CD4-positive, alpha-beta T cell treated with Interleukin-15 for 4 hours (primary cell): ENCODE data around the gene OR52R1.
"Not testable (repeated sequence)": the region's sequence is repeated elsewhere in the genome, so short reads cannot be mapped to it uniquely, and the experiment has no call there.

ENCODE experiments used
- DNase-seq: peaks from one replicate; pipeline ENCODE4 v3.0.0-alpha.2; 2020; ENCODE audit warnings: low spot score

OR52R1 gene

DNA sequence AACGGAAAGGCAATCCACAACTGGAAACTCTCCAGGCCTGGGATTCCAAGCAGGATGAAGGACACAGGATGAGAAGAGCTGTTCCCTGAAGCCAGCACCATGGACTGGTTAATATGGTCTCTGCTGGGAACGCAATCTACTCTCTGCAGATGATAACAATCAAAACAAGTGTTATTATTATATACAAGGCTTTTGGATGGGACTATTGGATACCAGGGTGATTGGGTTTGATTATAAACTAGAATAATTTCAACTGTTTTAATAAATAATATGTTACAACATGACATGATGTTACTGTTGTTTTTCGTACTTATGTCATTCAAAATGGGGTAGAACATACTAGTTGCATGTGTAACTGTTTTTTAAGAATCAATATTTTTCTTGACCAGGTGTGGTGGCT, at the start of gene OR52R1:
Gene OR52R1 (minus strand): TSS at position 101 of the 400 bp plus-strand sequence. CDS start 0 bp downstream, at position 101.
- DNase-seq, result no peak

DNA sequence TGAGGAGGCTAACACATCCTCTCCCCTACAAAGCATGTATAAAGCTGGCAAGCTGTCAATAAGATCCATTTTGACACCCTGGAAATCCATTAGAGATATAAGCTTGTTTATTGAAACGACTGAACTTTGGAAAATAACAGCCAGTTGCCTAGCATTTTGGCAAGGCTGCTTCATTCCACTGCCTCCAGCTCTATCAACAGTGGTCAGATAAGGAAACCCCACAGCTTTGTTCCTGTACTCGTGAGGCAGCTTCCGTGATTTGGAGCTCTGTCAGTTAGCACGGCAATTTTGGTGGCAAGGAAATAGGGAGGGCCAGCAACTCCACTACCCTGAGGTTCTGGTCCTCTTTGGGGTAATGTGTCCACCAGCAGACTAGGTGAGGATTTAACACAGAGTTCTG, 46.9 kb upstream of the OR52R1 start:
- no peak for DNase-seq

DNA sequence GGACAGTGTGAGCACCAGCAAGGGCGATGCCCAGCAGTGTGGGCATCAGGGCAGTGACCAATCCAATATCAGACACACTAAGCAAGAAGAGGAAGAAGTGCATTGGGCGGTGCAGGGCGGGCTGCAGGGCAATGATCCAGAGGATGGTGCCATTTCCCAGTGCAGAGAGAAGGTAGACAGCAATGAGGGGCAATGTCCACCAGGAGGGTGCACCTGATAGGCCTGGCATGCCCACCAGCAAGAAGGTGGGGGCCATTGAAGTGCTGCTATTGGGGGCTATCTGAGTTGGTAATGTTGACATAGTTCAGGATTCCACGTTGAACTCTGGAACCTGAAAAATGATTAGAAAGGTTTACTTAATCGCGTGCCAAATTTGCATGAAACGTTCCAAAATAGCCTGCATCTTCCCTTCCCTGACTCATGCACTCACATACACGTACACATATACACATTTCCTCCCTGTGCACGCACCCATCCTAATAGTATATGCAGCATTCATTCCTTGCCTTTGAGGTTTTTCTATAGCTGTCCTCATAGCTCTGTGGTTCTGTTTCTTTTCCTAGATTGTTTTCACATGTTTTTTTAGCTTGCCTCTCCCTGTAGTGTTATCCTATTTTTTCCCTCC, 44.8 kb upstream of the OR52R1 start, which contains the start of gene OR51S1:
Gene OR51S1 (minus strand): TSS at position 301 of the 625 bp plus-strand sequence. CDS start 0 bp downstream, at position 301.
- no peak for DNase-seq

DNA sequence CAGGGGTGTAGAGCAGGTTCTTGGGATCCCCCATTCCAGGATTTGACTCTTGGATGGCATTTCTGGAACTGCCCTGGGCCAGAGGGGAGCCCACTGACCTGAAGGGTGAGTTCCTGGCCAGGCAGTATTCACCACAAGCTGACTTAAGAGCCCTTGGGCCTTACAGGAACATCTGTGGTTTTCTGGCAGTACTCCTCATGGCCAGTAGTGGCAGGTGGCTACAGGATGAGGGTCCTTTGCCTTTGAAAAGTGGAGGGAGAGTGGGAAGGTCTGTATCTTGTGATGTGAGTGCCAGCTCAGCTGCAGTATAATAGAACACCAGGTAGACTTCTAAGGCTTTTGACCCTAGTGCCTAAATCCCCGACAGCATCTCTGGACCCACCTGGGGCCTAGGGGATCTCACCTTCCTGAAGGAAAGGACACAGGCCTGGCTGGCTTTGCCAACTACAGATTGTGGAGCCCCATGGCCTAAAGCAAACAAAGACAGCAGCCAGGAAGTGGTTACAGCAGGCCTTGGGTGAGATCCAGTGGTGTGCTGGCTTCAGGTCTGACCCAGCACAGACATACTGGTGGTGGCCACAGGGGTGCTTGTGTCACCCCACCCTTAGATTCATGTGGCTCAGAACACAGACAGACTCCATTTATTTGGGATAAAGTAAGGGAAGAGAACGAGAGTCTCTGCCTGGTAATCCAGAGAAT, 35.8 kb upstream of the OR52R1 start:
- no peak for DNase-seq

DNA sequence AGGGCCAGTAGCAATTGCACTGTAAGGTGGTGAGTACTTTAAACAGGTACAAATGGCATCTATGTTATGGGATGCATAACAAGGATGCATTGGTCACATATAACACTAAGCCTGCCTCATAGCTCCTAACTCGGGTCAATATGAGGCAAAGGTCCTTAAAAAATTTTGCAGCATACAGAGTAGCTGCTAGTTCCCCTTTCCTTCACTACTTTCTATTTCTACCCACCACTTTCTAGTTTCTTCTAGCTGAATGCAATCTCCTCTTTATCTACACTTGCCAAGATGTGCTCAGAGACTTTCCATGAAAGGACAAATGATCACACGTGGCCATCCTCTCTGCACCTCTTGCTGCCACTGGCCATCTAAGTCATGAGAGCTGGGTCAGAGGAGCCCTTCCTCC, 26.7 kb upstream of the OR52R1 start:
- no peak for DNase-seq

DNA sequence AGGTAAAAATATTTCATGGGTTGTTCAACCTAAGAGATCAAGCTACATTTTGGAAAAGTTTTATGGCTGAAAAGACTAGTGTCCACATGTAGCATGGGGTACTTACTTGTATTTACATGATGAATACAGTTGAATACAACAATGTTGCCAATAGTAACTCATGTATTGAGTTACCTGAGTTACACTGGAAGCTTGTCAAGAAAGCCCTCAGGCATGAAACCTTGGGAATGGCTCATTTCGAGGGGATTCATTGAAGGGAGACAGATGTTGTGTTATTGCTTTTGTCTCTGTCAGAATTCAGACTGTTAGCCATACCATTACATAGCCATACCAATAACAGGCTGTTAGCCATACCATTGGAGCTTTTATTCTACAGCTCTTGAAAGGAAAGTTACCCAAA, 26.2 kb upstream of the OR52R1 start:
- no peak for DNase-seq

DNA sequence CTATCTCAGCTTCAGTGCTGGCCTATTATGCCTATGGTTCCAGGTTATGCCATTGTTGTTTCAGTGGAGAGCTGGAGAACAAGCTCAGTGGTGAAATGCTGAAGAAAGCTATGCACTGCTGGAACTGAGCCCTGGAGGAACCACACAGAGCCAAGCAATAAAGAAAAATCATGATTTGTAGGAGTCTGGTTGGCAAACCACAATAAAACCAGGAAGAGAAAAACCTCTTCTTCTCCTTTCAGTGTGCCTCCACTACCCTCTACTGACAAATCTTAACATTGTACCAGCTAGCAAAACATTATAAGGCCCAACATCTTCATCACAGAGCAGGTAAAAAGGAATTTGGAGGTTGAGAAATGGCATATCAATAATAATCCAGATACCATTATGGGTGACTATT, 22.2 kb upstream of the OR52R1 start:
- no peak for DNase-seq

DNA sequence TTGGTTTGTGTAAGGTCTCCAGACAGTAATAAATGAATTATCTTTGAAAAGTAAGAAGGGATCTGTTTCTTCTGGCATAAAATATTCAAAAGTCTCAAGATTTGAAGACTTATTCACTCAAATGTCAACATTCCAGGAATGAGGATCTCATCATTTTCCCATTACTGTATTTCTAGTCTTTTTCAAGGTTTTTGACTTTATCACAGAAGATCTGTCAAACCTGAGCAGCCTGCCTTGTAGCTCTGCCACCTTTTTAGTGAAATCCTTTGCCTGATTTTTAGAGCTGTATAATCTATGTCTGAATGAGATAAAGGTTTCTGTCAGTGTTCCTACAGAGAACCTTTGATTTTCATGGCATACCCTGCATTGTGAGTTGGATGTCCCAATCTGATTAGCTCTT, 21.0 kb upstream of the OR52R1 start:
- DNase-seq, result no peak

DNA sequence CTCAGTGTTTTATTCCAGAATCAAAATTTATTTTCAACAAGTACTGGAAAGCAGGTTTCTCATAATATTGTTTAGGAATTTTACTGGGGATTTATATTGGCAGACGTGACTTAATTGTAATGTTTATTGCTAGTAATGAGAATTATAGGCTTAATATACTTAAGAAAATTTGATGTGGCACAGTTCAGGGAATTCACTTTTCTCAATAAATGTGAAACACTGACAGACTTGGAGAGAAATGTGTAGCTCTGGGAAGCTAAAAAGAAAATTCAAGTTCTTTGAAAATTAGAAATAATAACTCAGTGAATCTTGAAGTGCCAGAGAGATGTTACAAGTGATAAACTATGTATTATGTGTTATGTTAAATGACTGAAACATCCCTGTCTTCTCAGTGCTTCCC, 16.8 kb upstream of the OR52R1 start, which contains the start of gene OR51F2:
Gene OR51F2 (plus strand): TSS at position 301 of the 400 bp plus-strand sequence. CDS start 101 bp downstream, outside the sequence.
- no peak for DNase-seq

DNA sequence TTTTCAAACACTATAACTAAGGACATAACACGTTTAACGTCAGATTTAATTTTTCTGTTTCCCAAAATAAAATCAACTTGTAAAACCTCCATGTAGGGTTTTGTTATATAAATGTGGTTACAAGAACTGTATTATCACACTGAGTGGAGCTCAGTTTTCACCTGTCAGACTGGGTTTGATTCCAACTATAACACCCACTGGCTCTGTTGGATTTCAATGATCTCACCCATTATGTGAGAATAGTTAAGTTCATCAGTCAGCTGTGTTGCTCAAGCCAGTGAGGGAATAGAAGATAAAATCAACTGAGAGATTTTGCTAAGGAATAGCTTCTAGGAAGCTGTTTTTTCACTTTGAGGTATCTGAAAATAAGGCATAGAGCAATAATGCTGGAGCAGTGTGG, 5.1 kb upstream of the OR52R1 start:
- no peak for DNase-seq

DNA sequence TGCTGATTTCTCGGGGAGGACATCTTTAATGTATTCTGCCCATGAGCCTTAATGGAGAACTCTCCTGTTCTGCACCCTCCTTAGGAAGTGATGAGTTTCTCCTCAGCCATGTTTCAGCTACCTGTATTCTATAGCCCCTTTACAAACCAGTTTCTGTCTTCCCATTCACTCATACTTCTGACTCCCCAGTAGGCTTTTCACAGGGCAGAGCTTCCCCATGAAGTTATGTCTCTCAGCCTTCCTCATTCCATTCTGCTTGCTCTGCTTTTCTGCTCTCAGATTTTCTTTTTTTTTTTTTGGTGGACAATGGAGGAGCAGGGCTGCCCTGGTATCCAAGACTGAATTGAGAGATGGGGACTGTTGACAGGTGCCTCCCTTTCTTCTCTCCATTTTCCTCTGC, 4.3 kb upstream of the OR52R1 start:
- DNase-seq, result no peak

DNA sequence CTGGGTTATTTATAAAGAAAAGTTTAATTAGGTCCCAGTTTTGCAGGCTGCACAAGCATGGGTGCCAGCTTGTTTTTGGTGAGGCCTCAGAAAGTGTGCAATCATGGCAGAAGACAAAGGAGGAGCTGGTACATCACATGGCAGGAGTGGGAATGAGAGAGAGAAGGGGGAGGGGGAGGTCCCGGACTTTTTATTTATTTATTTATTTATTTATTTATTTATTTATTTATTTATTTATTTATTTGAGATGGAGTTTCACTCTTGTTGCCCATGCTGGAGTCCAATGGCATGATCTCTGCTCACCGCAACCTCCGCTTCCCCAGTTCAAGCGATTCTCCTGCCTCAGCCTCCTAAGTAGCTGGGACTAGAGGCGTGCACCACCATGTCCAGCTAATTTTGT, 2.9 kb downstream of the OR52R1 start:
- not testable (repeated sequence) for DNase-seq

DNA sequence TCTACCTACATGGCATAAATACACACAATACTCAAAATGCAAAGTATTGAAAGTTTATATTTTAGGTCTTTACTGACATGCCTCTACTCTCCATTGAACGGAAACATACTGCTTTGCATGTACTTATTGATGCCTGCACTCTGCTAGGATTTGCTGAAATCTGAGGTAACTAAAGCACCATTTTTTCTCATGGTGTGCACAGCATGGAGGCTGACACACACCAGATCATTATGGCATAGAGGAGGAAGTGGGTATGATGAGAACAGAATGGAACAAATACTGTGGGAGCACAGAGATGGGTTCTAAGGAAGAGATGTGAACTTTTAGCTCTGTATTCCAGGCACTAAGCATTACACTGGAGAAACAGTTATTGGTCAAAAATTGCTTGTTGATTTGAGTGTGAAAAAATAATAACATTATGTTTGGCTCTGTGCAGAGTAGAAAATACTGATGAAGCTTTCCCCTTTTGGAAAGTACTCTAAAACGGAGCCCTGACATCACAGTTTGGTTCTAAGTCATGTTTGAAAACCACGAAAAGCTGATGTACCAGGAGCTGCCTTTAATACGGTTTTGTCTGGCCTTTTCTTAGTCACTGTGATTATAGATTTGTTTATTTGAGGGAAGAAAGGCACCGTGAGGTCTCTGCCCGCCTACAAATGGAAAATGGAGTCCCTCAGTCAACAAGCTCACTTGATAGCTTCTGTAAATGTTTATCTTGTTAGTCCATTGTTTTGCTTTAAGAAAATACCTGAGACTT, 5.6 kb downstream of the OR52R1 start:
- DNase-seq, result no peak

DNA sequence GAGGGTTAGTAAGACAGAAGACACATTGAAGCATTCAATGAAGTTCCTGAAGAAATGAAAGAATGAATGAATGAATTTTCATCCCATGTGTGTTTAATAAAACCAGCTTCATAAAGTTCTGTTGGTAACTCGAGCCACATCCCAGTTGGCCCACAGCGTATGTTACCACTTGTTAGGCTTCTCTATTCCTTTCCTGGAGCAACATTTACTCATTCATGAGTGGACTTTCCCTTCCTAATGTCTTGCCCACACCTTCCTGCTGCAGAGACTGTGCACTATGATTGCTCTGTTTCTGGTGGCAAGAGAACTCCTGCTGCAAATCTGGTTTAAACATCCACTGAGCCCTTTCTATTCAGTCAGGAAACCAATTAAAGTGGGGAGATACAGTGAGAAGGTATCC, 7.0 kb downstream of the OR52R1 start:
- DNase-seq, result no peak

DNA sequence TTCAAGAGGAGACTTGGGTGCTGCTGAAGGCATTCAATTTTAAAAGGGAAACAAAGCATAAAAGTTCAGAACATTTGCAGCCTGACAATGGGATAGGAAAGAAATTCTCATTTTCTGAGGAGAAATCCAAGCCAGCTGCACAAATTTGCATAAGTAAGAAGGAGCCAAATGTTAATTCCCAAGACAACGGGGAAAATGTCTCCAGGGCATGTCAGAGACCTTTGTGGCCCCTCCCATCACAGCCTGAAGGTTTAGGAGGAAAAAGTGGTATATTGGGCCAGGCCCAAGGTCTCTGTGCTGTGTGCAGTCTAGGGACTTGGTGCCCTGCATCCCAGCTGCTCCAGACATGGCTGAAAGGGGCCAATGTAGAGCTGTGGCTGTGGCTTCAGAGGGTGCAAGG, 21.7 kb downstream of the OR52R1 start:
- DNase-seq, result no peak

DNA sequence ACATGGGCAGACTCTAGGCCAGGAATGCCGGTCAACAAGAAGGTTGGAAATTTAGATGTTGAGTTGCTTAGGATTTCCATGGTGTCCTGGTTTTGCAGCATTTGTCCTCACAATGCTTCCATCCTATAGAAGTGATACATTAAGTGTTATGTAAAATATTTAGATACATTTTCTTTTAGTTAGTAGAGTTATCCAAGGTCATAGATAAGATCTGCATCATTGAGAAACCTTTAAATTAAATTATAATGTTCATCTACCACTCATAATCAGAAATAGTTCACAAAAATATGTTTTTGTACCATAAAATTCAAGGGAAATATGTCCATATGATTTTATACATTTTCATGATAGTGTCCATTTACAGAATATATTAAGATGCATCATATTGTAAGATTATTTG, 34.3 kb downstream of the OR52R1 start, which contains the start of gene OR51F1:
Gene OR51F1 (minus strand): TSS at position 101 of the 400 bp plus-strand sequence. CDS start 0 bp downstream, at position 101.
- DNase-seq, result no peak

DNA sequence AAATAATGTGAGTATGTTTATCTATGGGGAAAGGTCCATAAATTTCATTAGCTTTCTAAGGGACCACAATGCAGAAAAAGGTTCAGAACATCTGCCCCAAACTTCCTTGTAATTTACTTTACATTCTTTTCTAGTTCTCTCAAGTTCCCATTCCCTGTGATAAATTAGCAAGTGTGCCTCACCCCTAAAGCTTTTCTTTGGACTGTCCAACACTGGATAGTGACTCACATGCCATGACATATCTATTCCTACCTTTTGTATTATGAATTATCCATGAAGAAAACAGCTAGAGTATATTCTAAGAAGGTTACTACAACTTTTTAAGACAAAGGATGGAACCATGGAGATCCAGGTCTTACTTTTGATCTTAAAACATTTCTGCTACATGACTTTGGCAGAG, 36.1 kb downstream of the OR52R1 start:
- no peak for DNase-seq

DNA sequence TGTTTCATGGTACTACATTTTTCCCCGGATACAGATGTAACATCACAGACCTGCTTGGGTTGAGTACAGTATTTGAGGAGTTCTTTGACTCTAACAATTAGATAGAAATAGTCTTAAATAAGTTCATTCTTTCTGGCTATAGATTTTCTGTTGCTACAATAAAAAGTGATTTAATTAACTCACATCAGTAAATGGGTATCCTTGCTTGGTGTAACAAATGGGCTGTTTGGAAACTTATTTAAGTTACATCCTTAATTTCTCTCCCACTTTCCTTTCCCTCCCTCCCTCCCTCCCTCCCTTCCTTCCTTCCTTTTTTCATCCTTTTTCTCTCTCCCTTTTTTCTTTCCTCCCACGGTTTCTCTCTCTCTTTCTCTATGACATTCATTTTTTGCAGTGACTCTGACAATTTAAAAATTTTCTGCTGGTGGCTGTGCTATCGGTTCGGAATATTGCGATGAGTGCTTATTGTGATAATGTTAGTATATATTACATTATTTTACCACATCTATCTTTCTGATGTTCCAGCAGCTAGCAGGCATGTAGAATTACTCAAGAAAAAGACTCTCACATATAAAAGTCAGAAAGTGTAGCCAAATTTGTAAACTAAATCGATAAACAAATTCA, 37.6 kb downstream of the OR52R1 start:
- DNase-seq, result no peak

DNA sequence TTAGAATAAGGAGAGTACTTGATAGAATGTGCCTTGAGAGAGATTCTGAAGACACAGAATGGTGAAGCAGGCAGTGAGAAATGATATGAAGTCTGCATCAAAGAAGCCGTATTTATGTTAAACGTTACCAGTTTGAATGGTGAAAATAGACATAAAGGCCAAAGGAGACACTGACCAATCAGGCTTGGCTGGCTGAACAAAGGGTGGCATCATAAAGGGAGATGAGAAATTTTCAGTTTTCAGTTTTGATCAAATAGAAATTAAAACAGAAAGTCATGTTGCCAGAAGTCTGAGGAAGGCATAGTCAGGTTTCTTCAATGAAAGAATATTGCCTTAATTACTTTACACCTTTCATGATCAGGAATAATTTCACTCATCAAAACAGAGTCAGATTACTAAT, 41.1 kb downstream of the OR52R1 start:
- DNase-seq, result no peak
